Pancreas (tissue), 10 donors: ENCODE data around the gene EPN2. TPM values are rescaled to one million over a fixed set of nuclear protein-coding genes. Genes with fewer than 3 reads are reported as not detected.
A peak's percentile ranks its signal among the peaks of the same experiment; 100 is the strongest.

Experiments
- ATAC-seq, 4 donors: fragments of 200-7000 bp; cut with Tn5 transposase; one replicate each; pipeline versions ENCODE4 v1.8.0 to v1.9.1; 2020; ENCODE audit warnings: mild to moderate bottlenecking in 4 of 4, moderate library complexity in 4 of 4
- DNase-seq, 6 donors: peaks; one replicate each; pipeline ENCODE4 v3.0.0-alpha.2; 2020
- FAIRE-seq: peaks from 2 replicates; lab custom pipeline; 2012; peaks lifted over from hg19 to GRCh38; lab: Jason Lieb, UNC
- H3K27ac ChIP-seq, 4 donors: fragments of 200-600 bp; sonication (generic); 1 replicate in 3 of 4; 2 replicates in 1 of 4; pipeline versions ENCODE4 v1.5.0 to v1.8.0; 2020
- H3K27me3 ChIP-seq, 4 donors: fragments of 200-600 bp; one replicate each; pipeline ENCODE4 v1.8.0; 2021
- H3K36me3 ChIP-seq, 3 donors: fragments of 200-600 bp; sonication (generic) in 1 of 3; one replicate each; pipeline versions ENCODE4 v1.5.0 to v1.8.0; 2020 to 2021
- H3K4me1 ChIP-seq, 3 donors: fragments of 200-600 bp; one replicate each; pipeline ENCODE4 v1.8.0; 2021
- H3K4me3 ChIP-seq, 4 donors: fragments of 200-600 bp; sonication (generic) in 2 of 4; one replicate each; pipeline versions ENCODE4 v1.5.0 to v1.8.0; 2020 to 2021
- H3K9me3 ChIP-seq, 4 donors: fragments of 200-600 bp; one replicate each; pipeline ENCODE4 v1.8.0; 2021
- CTCF ChIP-seq, 4 donors: fragments of 200-600 bp; sonication (generic) in 3 of 4; IDR thresholded peaks; one replicate each; pipeline versions ENCODE4 v1.5.0 to v1.8.0; 2021; ENCODE audit warnings: antibody characterized with exemption in 4 of 4
- WGBS, 2 donors: extraction: QIAGEN DNeasy Blood & Tissue Kit; methylation state at CpG; one replicate each; pipeline ENCODE4 v1.1.7; 2013; 5-methylcytosine and 5-hydroxymethylcytosine counted together
- intact Hi-C, 3 donors: fragments of 100-400 bp; cut with DNase I; formaldehyde crosslinking; loops; one replicate each; pipeline versions ENCODE4 v1.11.1 to v1.14.2; 2022
- polyA plus RNA-seq, 2 donors: library from polyadenylated mRNA; stranded (reverse); fragments of 200-250 nt; gene quantifications; one replicate each; pipeline ENCODE4 v1.2.3, GENCODE V29; 2013
- total RNA-seq, 6 donors: library from RNA; stranded (reverse); fragmentation: NEBNext Ultra II Directional in 4 of 6; extraction: Animal tissue kit (Norgen Biotek cat#: 25700) in 4 of 6; gene quantifications; one replicate each; pipeline versions ENCODE4 v1.2.1 to v1.2.4, GENCODE V29; 2021 to 2023
- donor health status: healthy with polysubstance abuse.
- donor health status: DM: no; HTN: no; CAD: no; lungs with moderate emphysema.
- donor health status: DM: no; HTN: no; CAD: no.
- donor health status: control.
- donor health status: control.
- donor health status: Bipolar disorder and iron deficiency.
- donor health status: DM: yes; HTN: yes; CAD: no.
- donor health status: DM: no; HTN: no; CAD: no.
- donor health status: DM: no; HTN: no; CAD: no.
- donor health status: DM: yes; HTN: yes; CAD: no.

EPN2 gene
- total and polyA plus RNA-seq, 8 donors, result 13.4 to 29.4 (median 15.7) TPM

GRCh38 chr17:19380481-19381301, 143.5 kb downstream of the EPN2 start:
- DNase-seq (peak in 1 of 6 donors; percentile 50), ATAC-seq (no peak), FAIRE-seq (no peak)
- 90 to 92% methylated on average over 29 of the region's 29 CpGs for WGBS, 2 donors
- no peak overlapping the region for H3K27ac ChIP-seq
- H3K4me1 ChIP-seq, result peaks cover 4 to 7% (median 6%) of the 10 kb centered on the region in 3 donors
- no peaks in the 10 kb centered on the region for H3K27me3 ChIP-seq
- intact Hi-C loops, result no loop called here
- no peak for TF ChIP-seq CTCF (IDR thresholded peaks at IDR 0.05)
- no peak overlapping the region for H3K4me3 ChIP-seq
- peaks cover 2 to 16% (median 12%) of the 10 kb centered on the region in 3 donors for H3K36me3 ChIP-seq
- H3K9me3 ChIP-seq, result no peaks in the 10 kb centered on the region

GRCh38 chr17:19381361-19381740, 144.2 kb downstream of the EPN2 start:
- H3K9me3 ChIP-seq, result no peaks in the 10 kb centered on the region
- H3K27ac ChIP-seq, result no peak overlapping the region
- H3K27me3 ChIP-seq, result no peaks in the 10 kb centered on the region
- intact Hi-C loops, result no loop called here
- DNase-seq, result no peak
- no peak for ATAC-seq
- FAIRE-seq, result no peak
- WGBS, 2 donors, result 93 to 96% methylated on average over 7 of the region's 7 CpGs
- H3K36me3 ChIP-seq, result peaks cover 2 to 16% (median 12%) of the 10 kb centered on the region in 3 donors
- no peak for TF ChIP-seq CTCF (IDR thresholded peaks at IDR 0.05)
- no peak overlapping the region for H3K4me3 ChIP-seq
- H3K4me1 ChIP-seq, result peaks cover 4 to 7% (median 6%) of the 10 kb centered on the region in 3 donors

- intact Hi-C loops, result no loop called here
- Histone ChIP-seq H3K4me3 (no peak overlapping the region), H3K27me3 (no peaks in the 10 kb centered on the region), H3K4me1 (peaks cover 1 to 7% (median 4%) of the 10 kb centered on the region in 3 donors), H3K9me3 (no peaks in the 10 kb centered on the region), H3K36me3 (peaks cover 2 to 16% (median 12%) of the 10 kb centered on the region in 3 donors), H3K27ac (no peak overlapping the region)
- 93 to 95% methylated on average over 31 of the region's 31 CpGs for WGBS, 2 donors
- ATAC-seq (no peak), FAIRE-seq (no peak), DNase-seq (peak in 1 of 6 donors; percentile 50)
- no peak for TF ChIP-seq CTCF (IDR thresholded peaks at IDR 0.05)
These were observed 144.7 kb downstream of the EPN2 start for GRCh38 chr17:19381741-19382444.

GRCh38 chr17:19382531-19383444, 145.6 kb downstream of the EPN2 start:
- no peak for FAIRE-seq
- intact Hi-C loops, result no loop called here

More at GRCh38 chr17:19382531-19383444, 145.6 kb downstream of the EPN2 start:
- H3K36me3 ChIP-seq, result peaks cover 2 to 16% (median 12%) of the 10 kb centered on the region in 3 donors
- TF ChIP-seq CTCF (IDR thresholded peaks at IDR 0.05), result no peak
- H3K27ac ChIP-seq, result no peak overlapping the region
- DNase-seq (no peak), ATAC-seq (no peak)
- peaks cover 0 to 7% (median 0%) of the 10 kb centered on the region in 3 donors for H3K4me1 ChIP-seq
- 89 to 91% methylated on average over 13 of the region's 13 CpGs for WGBS, 2 donors
- no peak overlapping the region for H3K4me3 ChIP-seq
- H3K9me3 ChIP-seq, result no peaks in the 10 kb centered on the region
- no peaks in the 10 kb centered on the region for H3K27me3 ChIP-seq
